Fibroblast of skin of scalp (primary cell): ENCODE results near the gene ZNF618.

Source experiments
- DNase-seq: peaks from one replicate; pipeline ENCODE4 v3.0.0-alpha.2; 2013

Gene ZNF618

DNA sequence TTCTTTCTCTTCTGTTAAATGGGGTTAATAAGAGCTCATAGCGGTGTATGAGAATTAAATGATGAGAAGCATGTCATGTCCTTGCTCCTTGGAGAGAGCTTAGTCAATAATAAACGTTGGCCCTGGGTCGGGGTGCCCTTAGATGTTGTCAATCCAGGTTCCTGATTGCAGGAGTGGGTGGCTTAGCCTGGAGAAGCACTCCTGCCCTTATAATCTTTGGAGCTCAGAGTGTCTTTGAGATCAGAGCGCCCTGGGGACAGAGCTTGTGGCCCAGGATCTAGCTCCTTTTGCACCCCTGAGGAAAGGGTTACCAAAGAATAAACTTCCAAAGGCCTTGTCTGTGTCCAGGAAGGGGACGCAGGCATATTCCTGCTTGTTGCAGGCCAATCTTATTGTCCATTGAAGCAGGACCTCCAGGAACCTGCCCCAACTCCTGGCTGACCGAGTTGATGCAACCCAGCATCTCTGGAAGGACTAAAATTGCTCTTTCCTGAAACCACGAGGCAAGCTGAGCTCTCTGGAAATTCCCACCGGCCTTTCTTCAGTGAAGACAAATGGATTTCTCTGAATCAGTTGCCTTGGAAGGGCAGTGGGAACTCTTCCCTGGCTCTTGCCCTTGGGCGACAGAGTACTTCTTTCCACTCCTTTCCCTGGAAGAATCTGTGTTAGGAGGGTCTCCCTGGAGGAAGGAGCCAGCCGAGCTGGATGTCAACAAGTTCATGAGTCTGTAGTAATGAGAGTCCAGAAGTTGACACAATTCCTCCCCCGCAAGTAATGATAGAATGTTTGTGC, 208.4 kb downstream of the ZNF618 start:
- DNase-seq, result no peak

- no peak for DNase-seq
Observed at GRCh38 chr9:114085387-114085789, 209.3 kb downstream of the ZNF618 start.

DNA sequence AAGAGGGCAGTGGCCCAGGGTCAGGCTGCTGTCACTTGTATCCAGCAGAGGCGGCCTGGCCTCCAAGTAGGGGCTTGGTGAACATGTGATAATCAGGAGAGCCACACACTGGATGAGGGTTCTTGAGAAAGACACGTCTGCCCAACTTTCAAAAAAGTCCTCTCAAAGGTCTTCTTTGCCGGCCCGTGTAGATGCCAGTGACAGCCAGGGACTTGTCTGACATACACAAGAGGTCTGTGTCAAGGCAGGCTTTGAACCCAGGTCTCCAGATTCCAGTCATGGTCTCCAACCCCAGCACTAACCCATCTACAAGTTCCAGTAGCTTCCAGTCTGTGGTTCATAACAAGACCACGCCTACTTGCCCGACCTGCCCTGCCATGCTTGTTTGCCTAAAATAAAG, 209.9 kb downstream of the ZNF618 start:
- DNase-seq, result no peak

DNA sequence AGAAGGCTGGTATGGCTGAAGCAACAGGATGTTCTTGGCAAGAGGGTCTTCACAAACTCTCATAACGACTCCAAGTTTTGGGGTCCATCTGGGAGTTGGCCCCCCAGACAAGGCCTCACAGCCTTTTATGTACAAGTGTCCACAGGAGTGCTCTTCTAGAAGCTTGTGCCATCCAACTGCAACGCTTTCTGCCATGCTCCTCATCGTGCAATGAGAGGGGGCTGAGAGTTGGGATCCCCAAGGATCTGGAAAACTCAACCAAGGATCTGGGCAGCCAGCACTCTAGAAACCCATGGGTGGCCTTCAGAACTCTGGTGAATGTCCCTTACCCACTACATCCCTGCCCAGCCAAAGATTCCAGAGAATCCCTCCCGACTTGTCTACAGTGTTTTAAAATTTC, 210.5 kb downstream of the ZNF618 start:
- no peak for DNase-seq

DNA sequence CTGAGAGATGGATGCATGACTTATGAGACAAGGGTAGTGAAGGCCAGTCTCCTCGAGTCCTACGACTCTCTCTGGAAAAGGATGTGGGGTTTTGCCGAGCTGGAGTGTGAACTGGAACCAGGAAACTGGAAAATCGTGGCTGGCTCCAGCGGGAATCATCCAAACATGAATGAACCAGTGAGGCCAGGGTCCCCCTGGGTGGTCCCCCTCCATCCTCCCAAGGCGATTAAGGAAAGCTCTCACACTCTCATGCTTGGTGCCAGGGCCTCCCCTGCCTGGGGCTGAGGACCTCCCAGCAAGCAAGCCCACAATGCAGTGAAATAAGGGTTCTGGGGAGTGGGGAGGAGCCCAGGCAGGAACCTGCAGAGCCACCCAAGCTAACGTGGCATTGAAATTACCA, 211.6 kb downstream of the ZNF618 start:
- DNase-seq, result no peak

DNA sequence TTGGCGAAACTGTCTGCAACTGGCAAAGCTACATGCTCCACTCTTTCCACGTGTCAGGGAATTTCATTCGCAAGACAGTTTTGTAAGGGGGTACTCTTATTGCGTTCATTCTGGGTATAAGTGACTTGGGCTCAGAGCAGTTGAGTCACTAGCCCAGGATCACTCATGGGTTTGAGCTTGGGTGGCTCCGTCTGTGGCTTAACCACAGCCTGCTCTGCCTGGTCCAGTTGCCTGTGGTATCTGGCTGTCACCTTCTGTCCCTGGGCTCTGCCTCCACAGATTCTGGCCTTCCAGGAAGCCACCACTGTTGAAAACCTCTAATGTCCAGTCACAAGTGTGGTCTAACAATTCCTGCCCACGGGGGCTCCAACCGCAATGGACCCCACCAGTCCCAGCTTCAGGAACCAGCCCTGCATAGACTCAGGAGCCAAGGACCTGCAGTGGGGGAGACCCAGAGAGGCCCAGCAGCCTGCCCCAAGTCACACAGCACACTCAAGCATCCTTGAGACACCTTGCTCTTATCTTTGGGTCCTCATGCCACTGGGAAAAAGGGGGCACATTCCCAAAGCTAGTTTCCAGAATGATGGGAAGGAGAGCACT, 212.6 kb downstream of the ZNF618 start:
- DNase-seq, result no peak

GRCh38 chr9:114089206-114089840, 213.2 kb downstream of the ZNF618 start:
- no peak for DNase-seq

DNA sequence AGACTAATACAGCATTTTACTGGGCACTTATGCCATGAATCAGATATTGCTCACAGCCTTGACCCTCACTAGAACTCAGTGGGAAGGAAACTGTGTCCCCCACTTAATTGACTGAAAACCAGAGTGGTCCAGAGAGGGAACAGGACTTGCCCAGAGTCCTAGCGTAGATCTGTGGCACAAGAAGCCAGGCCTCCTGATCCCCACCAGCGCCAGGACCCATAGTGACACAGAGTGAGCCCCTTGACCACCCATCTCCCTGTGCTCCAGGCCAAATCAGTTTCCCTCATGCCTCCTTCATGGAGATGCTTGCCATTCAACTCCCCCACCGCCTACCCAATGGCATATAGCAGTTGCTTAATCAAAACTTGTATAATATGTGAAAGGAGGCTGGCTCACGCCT, 214.7 kb downstream of the ZNF618 start:
- DNase-seq, result no peak

GRCh38 chr9:114091711-114092110, 215.6 kb downstream of the ZNF618 start:
- no peak for DNase-seq

DNA sequence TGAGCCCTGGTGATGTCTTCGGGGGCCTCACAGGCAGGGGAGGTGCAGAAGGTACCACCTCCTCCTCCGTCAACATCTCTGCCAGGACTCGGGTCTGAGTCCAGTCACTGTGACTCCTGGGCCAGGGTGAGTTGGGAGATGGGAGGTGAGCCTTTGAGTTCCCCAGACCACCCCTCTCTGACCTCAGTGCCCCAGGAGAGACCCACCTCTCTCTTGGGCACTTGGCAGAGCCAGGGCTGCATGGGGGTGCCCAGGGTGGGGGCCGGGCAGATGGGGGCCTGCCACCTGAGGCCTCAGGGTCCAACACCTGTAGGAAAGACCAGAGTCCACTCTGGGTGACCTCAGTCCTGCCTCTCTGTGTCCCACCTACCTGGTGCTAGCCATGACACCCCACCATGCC, 216.2 kb downstream of the ZNF618 start:
- DNase-seq, result no peak

- no peak for DNase-seq
Observed at GRCh38 chr9:114093031-114093471, 216.9 kb downstream of the ZNF618 start.

GRCh38 chr9:114093761-114094505, 217.8 kb downstream of the ZNF618 start:
- DNase-seq, result no peak

DNA sequence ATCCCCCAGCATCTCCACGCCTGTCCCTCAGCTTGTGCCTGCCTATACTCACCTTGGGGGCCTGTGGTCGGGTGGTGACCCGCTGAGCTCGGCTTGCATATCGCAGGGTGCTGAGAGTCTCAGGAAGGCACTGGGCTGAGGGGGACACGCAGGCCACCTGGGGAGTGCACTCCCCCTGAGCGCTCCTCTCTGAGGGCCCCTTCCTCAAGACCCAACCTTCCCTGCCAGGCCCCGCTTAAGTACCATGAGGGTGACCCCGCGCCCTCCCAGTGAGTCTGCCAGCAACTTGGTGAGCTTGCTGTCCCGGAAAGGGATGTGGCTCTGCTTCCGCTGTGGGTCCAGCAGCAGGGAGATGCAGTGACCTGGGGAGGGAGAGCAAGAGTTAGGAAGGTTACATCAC, 218.9 kb downstream of the ZNF618 start:
- no peak for DNase-seq

DNA sequence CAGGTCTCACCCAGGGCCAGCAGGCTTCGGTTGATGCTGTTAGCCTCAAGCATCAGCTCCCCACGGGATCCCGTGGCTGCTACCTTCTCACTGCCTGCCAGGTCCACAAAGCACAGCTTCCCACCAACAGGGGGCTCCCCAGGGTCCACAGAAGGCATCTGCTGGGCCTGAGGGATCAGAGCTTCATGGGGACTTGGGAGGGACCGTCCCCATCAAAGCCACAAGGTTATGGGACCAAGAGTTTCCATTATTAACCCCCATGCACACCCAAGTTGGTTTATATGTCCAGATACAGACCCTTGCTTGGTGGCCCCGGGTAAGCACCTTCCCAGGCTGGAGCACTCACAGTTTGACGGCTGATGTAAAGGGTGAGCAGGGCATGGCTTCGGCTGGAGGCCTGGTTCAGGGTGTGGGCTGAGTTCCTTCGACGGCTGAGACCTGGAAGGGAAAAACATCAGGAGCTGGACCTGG, 220.0 kb downstream of the ZNF618 start:
- DNase-seq, result no peak

GRCh38 chr9:114096866-114097612, 220.9 kb downstream of the ZNF618 start:
- no peak for DNase-seq

DNA sequence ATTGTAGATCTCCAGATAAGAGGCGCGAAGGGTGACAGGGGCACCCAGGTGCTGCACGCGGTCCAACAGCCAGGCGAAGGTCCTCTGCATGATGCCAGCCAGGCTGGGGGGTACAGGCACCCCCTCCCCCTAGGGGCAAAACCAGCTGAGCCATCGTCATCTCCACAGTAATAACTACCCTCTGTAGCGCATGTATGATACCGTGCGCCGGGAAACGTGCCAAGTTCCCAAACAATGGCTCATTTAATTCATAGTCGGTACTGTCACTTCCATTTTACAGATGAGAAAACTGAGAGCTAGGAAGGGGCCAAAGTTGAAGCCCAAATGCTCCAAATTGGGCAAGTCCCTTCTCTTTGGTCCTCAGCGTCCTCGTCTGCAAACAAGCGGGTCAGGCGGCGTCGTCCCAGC, 221.5 kb downstream of the ZNF618 start:
- DNase-seq, result peak; percentile 15

GRCh38 chr9:114098021-114098935, 222.2 kb downstream of the ZNF618 start:
- peak; percentile 29 for DNase-seq

DNA sequence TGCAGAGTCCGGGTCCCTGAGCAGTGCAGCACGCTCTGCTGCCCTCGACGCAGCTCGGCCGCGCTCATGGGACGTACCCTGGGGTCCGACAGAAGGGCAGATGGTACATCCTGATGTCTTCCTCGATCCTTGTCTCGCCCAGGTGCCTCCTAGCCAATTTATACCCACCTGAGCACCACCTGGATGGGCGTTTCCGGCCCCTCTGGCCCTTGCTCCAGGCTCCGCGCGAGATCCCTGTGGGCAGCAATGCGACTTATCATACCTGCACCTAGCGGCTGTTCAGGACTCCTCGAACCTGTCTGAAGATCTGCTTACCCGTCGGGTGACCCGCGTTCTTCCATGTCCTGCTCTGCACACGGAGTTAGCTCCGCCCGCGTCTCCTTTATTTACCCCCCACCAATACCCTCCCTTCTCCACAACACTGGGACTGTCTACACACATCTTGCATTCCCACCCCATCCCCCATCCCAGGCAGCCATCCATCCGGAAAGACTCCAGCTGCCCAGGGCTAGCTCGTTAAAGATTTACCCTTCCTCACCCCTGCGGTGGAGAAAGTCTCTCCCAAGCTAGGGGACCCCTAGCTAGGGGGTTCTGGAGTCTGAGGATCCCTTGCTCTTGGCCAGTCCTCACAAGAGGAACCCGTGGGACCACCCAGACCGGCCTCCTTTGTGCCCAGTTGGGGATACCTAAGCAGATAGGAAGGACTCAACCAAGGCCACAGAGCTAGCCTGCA, 223.0 kb downstream of the ZNF618 start, which contains the start of gene KIF12:
KIF12 (minus strand) TSS at position 357 of the 733 bp plus-strand sequence; CDS start at position 341, 16 bp downstream.
- DNase-seq, result no peak

DNA sequence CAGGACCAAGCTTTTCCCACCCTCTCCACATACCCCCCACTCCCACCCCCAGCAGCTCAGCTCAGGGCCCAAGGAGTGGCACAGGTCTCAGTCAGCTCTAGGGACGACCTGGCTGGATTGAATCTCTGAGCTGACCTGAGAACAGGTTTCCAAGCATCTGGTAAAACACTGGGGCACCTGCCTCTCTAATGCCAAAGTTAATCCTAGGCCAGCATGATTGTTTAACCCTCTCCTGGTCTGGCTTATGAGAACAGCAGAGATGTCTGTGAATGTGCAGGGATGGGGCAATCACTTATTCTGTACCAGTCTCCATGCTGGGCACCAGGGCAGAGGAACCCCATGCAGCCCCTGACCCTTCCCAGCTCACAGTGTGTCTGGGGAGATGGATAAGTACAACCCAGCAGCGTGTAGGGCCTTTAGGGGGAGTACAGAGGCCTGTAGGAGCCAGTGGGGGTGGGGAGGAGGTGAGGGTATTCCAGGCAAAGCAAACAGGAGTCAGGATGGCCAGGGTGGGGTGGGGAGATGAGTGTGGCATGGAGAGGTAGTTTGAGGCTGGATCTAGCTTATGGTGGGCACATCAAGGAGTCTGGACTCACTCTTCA, 223.7 kb downstream of the ZNF618 start:
- no peak for DNase-seq

- no peak for DNase-seq
Observed at GRCh38 chr9:114100536-114100935, 224.4 kb downstream of the ZNF618 start.
